ENCODE data around the gene EXD3. TPM values are rescaled to one million over a fixed set of nuclear protein-coding genes. Genes with fewer than 3 reads are reported as not detected.
A peak's percentile ranks its signal among the peaks of the same experiment; 100 is the strongest.

The EXD3 gene
- total and polyA plus RNA-seq, 9 of the 15 experiments (the other 6 are each of a cell fraction or from before 2014, with no cell fraction given), result 0.29 to 12.5 (median 3.9) TPM

GRCh38 chr9:137277329-137278041, 145.5 kb downstream of the EXD3 start, which contains the start of gene TOR4A:
TOR4A (plus strand) TSS chr9:137277726; CDS start chr9:137278690, 964 bp downstream.
- intact Hi-C loops (cut with micrococcal nuclease), result loop anchor here (1.0 to 2.0 kb wide), 2 partner anchors 23 to 36 kb away; partner anchors contain the start of genes NELFB and TUBB4B
- Histone ChIP-seq H3K9me3 (replicated peaks; ENCODE audit: control insufficient read depth, insufficient read depth, low read depth, low read length) (no peaks in the 10 kb centered on the region), H4K20me1 (replicated peaks; ENCODE audit: control insufficient read depth, insufficient read depth, low read length) (no peaks in the 10 kb centered on the region), H3K9me1 (ENCODE audit: control insufficient read depth, insufficient read depth, low read length) (no peaks in the 10 kb centered on the region), H3K9ac (ENCODE audit: insufficient read depth in 1 of 2, low read depth in 2 of 2, low read length in 2 of 2) (peak within 1 kb of the TSS; percentile 91 to 92), H2AFZ (ENCODE audit: low read depth, low read length) (peak within 1 kb of the TSS; percentile 88), H3K4me3 (peak within 1 kb of the TSS; percentile 88), H3K27me3 (ENCODE audit: control insufficient read depth in 2 of 2, insufficient read depth in 2 of 2, low read length in 2 of 2) (no peaks in the 10 kb centered on the region), H3K4me1 (replicated peaks in 1 of 2; ENCODE audit: control insufficient read depth in 2 of 2, insufficient read depth in 2 of 2, low read length in 2 of 2) (peaks cover 17 to 93% of the 10 kb centered on the region in 2 experiments), H3K27ac (ENCODE audit: extremely low read depth, low read depth, low read length) (peak within 1 kb of the TSS; percentile 98), H3K36me3 (ENCODE audit: control insufficient read depth, insufficient read depth, low read length) (peaks cover 49% of the 10 kb centered on the region; the same call in 1 of the 3 replicates), H3K79me2 (ENCODE audit: control insufficient read depth, insufficient read depth, low read length) (peaks cover 37% of the 10 kb centered on the region), H3K4me2 (ENCODE audit: insufficient read depth, low read length) (peak within 1 kb of the TSS; percentile 82)
- ATAC-seq, result peak; percentile 93
- BruUV-seq (replicated peaks), result no TSS peak
- peak; percentile 90 to 97 (median 92) for DNase-seq (ENCODE audit: extremely low read depth in 1 of 4, low spot score in 3 of 4)
- in situ Hi-C loops (cut with MboI), result no loop called here
- ChIA-PET CTCF (ENCODE audit: low intra/inter-chr PET ratio) (interaction anchor here (0.8 to 2.3 kb wide), 3 partner anchors 18 to 167 kb away, joined by 4 to 8 read pairs (median 4); partner anchors contain the start of genes EXD3 and NOXA1), POLR2A (interaction anchor here (0.5 to 2.6 kb wide), 19 partner anchors 10 to 517 kb away, joined by 3 to 23 read pairs (median 3); partner anchors contain the start of genes LRRC26, MRPL41, NELFB and TUBB4B)
- WGBS (ENCODE audit: insufficient coverage, low coverage, missing lambda C conversion rate), result 3% methylated on average over 21 of the region's 25 CpGs
- FAIRE-seq, result no peak
- no peak for TF ChIP-seq ZNF778 (CRISPR knock-in tag; IDR thresholded peaks at IDR 0.05)
- TF ChIP-seq U2AF1 (optimal IDR thresholded peaks at IDR 0.05; ENCODE audit: low read depth, low read length), result no peak
- peak; percentile 73 for TF ChIP-seq JUN (IDR thresholded peaks at IDR 0.05; ENCODE audit: borderline replicate concordance, low read depth, low read length)
- no peak for TF ChIP-seq JUN (CRISPR knock-in tag; IDR thresholded peaks at IDR 0.05; ENCODE audit: borderline replicate concordance)
- TF ChIP-seq TARDBP (IDR thresholded peaks at IDR 0.05), result peak; percentile 79
- TF ChIP-seq ZNF224 (CRISPR knock-in tag; IDR thresholded peaks at IDR 0.05), result no peak
- no peak for TF ChIP-seq ZNF586 (CRISPR knock-in tag; conservative IDR thresholded peaks at IDR 0.05)
- peak; percentile 76; the same call in 1 of the 2 replicates for TF ChIP-seq KLF13 (tag; IDR thresholded peaks at IDR 0.05; ENCODE audit: borderline replicate concordance, low read depth)
- no peak for TF ChIP-seq TFE3 (CRISPR knock-in tag; IDR thresholded peaks at IDR 0.05)
- 0 out of 2 replicates have a peak, but pooled peaks have one; percentile 0 for TF ChIP-seq MEF2A (IDR thresholded peaks at IDR 0.05; ENCODE audit: control insufficient read depth, low read depth, low read length)
- no peak for TF ChIP-seq RFX1 (IDR thresholded peaks at IDR 0.05)
- peak; percentile 40 for TF ChIP-seq RB1 (IDR thresholded peaks at IDR 0.05; ENCODE audit: low read depth)
- TF ChIP-seq MCM2 (IDR thresholded peaks at IDR 0.05; ENCODE audit: low read depth), result no peak
- no peak for TF ChIP-seq ZNF408 (CRISPR knock-in tag; IDR thresholded peaks at IDR 0.05; ENCODE audit: low read depth)
- no peak for TF ChIP-seq ZC3H8 (IDR thresholded peaks at IDR 0.05)
- TF ChIP-seq KLF6 (CRISPR knock-in tag; IDR thresholded peaks at IDR 0.05; ENCODE audit: borderline replicate concordance), result 0 out of 2 replicates have a peak, but pooled peaks have one; percentile 51
- no peak for TF ChIP-seq ZNF436 (CRISPR knock-in tag; IDR thresholded peaks at IDR 0.05)
- no peak; the same call in 1 of the 2 replicates for TF ChIP-seq ZNF12 (CRISPR knock-in tag; IDR thresholded peaks at IDR 0.05)
- no peak for TF ChIP-seq ZNF79 (CRISPR knock-in tag; IDR thresholded peaks at IDR 0.05; ENCODE audit: low read depth)
- TF ChIP-seq IFI16 (CRISPR knock-in tag; IDR thresholded peaks at IDR 0.05), result no peak
- no peak for TF ChIP-seq CAMTA2 (CRISPR knock-in tag; conservative IDR thresholded peaks at IDR 0.05)
- no peak for TF ChIP-seq SAP30 (IDR thresholded peaks at IDR 0.05; ENCODE audit: borderline replicate concordance, insufficient read depth, low read depth, low read length, poor library complexity, severe bottlenecking)
- no peak for TF ChIP-seq ZNF347 (CRISPR knock-in tag; IDR thresholded peaks at IDR 0.05; ENCODE audit: low read depth)
